CD4-positive, alpha-beta T cell treated with Interleukin-17A for 1 hour (primary cell): ENCODE measurements around the gene LRP2.

Source experiments
- DNase-seq: peaks from one replicate; pipeline ENCODE4 v3.0.0-alpha.2; 2020

LRP2 gene

DNA sequence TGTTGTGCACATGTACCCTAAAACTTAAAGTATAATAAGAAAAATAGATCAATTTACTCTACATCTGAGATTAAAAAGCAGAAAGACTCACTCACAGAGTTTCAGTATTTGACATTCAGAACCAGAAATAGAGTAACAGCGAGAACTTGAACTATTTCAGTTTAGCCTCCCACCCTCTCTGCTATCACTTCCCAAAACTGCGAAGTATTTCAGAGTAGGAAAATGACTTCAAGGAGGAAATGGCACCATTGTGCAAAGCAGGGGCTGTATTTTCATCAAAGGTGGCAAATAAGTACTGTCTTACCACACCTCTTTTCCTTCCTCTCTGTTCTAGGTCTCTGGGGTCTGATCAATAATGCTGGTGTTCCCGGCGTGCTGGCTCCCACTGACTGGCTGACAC is 279.3 kb downstream of the LRP2 start:
- DNase-seq, result no peak

DNA sequence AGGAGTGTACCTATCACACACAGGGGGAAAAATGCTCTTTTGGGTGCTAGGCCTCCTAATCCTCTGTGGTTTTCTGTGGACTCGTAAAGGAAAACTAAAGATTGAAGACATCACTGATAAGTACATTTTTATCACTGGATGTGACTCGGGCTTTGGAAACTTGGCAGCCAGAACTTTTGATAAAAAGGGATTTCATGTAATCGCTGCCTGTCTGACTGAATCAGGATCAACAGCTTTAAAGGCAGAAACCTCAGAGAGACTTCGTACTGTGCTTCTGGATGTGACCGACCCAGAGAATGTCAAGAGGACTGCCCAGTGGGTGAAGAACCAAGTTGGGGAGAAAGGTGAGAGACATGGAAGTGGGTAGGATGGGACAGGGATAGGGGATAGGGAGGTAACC is 280.8 kb downstream of the LRP2 start:
- no peak for DNase-seq

- no peak for DNase-seq
Observed at GRCh38 chr2:169080250-169081069, 281.9 kb downstream of the LRP2 start.

- no peak for DNase-seq
Observed at GRCh38 chr2:169077674-169078240, 284.6 kb downstream of the LRP2 start.
